Measurements from ENCODE around the gene CLIP1.
"Not testable (repeated sequence)": the region's sequence is repeated elsewhere in the genome, so short reads cannot be mapped to it uniquely, and the experiment has no call there.

DNA sequence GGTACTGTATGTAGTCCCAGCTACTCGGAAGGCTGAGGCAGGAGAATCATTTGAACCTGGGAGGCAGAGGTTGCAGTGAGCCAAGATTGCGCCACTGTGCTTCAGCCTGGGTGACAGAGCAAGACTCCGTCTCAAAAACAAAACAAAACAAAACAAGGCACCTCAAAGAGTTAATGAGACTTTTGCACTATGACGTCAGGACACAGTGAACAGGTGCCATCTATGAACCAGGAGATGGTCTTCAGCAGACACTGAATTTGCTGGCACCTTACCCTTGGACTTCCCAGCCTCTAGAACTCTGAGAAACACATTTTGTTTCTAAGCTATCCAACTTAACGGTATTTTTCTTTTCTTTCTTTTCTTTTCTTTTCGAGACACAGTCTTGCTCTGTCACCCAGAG is 23.9 kb upstream of the CLIP1 start:
- TF ChIP-seq, protein P1, sequence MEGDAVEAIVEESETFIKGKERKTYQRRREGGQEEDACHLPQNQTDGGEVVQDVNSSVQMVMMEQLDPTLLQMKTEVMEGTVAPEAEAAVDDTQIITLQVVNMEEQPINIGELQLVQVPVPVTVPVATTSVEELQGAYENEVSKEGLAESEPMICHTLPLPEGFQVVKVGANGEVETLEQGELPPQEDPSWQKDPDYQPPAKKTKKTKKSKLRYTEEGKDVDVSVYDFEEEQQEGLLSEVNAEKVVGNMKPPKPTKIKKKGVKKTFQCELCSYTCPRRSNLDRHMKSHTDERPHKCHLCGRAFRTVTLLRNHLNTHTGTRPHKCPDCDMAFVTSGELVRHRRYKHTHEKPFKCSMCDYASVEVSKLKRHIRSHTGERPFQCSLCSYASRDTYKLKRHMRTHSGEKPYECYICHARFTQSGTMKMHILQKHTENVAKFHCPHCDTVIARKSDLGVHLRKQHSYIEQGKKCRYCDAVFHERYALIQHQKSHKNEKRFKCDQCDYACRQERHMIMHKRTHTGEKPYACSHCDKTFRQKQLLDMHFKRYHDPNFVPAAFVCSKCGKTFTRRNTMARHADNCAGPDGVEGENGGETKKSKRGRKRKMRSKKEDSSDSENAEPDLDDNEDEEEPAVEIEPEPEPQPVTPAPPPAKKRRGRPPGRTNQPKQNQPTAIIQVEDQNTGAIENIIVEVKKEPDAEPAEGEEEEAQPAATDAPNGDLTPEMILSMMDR (IDR thresholded peaks at IDR 0.05) = not testable (repeated sequence)
- TF ChIP-seq EZH2, EZH2phosphoT487 (IDR thresholded peaks at IDR 0.05): not testable (repeated sequence)

All from neural progenitor cell (in vitro differentiated cells).